NCI-H1105 treated with DMSO at 0.1 percent for 48 hours (cell line): Measurements from ENCODE around the gene ZC3HAV1L.
"Not testable (repeated sequence)": the region's sequence is repeated elsewhere in the genome, so short reads cannot be mapped to it uniquely, and the experiment has no call there.

Experiments
- DNase-seq: peaks from one replicate; lab custom pipeline; 2025; lab: John Stamatoyannopoulos, UW

The ZC3HAV1L gene, protein sequence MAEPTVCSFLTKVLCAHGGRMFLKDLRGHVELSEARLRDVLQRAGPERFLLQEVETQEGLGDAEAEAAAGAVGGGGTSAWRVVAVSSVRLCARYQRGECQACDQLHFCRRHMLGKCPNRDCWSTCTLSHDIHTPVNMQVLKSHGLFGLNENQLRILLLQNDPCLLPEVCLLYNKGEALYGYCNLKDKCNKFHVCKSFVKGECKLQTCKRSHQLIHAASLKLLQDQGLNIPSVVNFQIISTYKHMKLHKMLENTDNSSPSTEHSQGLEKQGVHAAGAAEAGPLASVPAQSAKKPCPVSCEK

DNA sequence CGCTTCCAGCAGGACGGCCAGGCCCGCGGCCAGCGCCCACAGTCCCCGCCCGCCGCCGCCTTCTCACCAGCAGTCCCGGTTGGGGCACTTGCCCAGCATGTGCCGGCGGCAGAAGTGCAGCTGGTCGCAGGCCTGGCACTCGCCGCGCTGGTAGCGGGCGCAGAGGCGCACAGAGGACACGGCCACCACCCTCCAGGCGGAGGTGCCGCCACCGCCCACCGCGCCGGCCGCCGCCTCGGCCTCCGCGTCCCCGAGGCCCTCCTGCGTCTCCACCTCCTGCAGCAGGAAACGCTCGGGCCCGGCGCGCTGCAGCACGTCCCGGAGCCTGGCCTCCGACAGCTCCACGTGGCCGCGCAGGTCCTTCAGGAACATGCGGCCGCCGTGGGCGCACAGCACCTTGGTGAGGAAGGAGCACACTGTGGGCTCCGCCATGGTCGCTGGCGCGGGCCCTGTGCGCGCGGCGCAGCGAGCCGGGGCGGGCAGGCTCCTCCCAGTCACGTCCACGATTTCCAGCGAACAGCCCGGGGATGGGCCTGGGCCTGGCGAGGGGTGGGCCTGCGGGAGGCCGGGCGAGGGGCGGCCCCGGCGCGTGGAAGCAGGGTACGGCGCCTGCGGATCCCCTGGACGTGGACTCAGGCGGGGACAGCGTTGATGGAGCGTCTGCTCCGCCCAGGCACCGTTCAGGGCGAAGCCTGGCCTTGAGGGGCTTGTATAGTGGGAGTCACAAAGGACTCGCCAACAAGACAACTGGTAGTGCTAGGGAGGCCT lies at the start of gene ZC3HAV1L:
Gene ZC3HAV1L, minus strand, starts transcription at position 457 of the 768 bp plus-strand sequence. Its CDS starts 25 bp downstream, at position 432.
- peak; percentile 57 for DNase-seq

DNA sequence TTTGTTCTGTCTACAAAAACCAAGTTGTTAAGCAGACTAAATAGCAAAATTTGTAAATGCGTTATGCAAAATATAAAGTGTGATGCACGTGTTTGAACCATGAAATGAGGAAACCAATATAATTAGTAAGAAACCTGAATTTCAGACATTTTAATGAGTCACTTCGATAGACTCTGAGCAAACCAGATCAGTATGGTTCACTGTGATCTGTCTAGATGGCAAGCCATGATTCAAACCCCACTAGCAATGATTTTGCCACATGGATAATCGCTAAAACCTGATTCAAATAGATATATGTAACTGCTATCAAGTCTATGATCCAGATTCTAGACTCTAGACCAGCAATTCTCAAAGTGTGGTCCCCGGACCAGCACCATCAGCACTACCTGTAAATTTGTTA lies 48.9 kb upstream of the ZC3HAV1L start:
- DNase-seq: no peak

DNA sequence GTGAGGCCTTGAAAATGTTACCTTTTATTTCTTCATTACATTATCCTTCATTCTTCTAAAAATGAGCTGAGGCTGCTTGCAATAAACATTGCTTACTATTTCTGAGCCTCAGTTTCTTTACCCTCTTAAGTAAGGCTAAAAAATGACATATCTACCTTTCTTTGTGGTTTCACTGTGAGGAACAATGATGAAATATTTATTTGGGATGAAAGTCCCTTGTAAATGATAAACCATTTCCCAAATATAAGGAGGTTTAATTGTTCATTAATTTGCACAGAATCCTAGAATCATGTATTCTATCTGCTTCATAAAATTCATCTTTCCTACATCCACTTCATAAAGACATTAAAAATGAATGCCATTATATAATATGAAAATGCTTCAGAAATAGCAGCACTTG lies 45.7 kb upstream of the ZC3HAV1L start:
- no peak for DNase-seq

DNA sequence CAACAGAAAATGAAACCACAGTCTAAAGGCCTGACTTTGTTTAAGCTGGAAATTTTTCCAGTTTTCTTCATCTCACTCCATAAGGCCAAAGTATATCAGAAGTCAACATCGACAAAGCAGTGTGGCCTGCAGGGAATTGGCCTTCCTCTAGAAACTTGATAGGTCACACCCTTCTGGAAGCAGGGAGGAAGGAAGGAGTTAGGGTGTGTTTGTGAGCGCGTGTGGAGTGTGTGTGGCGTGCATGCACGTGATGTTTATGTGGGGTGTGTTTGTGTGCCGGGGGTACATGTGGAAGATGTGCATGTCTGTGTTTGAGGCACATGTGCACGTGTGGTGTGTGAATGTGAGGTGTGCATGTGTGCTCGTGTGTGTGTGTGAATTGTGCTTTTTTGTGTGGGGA lies 45.1 kb upstream of the ZC3HAV1L start:
- no peak for DNase-seq

DNA sequence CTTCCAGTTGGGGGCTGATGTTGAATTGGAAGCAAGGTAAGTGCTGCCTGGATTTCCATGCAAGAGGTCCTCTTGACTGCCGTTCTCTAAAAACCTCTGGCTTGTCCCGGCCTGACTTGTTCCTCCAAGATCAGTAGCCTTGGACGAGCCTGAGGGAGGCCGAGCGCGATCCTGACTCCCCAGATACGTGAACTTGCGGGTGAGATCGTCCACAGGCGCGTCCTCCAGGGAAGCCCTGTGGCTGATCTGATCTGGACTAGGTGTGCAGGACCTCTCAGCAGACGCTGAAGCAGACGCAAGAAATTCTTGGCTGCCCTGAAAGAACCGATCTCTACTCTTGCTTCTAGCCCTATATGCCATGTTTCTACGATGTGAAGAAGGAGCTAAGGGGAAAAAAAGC lies 44.0 kb upstream of the ZC3HAV1L start:
- DNase-seq: no peak

DNA sequence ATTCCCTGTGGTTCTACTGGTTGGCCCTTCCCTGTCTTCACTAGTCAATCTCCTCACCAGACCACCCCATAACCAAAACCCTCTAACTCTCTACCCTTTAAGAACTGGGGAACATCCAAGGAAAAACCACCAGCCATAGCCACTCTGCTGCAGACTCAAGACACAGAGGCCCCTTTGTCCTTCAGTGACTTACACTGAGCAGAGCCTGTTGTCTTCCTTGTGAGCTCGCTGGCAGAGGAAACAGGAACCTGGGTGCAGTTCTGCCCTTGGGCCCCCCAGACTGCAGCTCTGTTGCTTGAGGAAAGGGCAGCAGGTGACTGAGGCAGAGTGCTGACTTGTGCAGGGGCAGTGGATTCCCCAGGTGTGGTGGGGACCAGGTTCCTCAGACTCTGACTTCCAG lies 43.1 kb upstream of the ZC3HAV1L start:
- DNase-seq: no peak

DNA sequence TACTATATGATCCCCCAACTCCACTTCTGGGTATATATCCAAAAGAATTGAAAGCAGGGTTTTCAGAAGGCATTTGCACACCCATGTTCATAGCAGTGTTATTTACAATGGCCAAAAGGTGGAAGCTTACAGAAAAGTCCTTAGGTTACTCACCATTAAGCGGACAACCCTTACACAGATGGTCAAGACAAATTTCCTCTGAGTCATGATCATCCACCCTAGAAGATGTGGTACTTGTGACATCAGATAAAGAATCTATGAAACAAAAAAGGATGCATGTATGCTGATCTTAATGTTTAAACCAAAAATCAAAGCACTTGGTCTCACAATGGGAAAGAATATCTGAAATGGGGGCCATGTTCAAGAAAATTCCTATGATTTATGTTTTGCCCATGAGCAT lies 42.6 kb upstream of the ZC3HAV1L start:
- DNase-seq: no peak

DNA sequence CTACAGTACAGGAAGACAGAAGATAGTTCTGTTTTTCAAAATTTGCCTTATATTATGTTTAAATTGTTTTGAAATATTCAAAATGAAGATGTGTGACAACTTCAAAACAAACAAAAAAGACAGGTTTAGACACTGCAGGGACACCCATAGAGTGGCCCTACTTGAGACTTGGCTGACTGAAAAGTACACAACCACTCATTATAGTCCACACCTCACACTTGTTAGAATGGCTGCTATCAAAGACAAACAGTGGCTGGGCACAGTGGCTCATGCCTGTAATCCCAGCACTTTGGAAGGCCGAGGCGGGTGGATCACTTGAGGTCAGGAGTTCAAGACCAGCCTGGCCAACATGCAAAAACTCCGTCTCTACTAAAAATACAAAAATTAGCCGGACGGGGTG lies 41.9 kb upstream of the ZC3HAV1L start:
- DNase-seq: not testable (repeated sequence)

DNA sequence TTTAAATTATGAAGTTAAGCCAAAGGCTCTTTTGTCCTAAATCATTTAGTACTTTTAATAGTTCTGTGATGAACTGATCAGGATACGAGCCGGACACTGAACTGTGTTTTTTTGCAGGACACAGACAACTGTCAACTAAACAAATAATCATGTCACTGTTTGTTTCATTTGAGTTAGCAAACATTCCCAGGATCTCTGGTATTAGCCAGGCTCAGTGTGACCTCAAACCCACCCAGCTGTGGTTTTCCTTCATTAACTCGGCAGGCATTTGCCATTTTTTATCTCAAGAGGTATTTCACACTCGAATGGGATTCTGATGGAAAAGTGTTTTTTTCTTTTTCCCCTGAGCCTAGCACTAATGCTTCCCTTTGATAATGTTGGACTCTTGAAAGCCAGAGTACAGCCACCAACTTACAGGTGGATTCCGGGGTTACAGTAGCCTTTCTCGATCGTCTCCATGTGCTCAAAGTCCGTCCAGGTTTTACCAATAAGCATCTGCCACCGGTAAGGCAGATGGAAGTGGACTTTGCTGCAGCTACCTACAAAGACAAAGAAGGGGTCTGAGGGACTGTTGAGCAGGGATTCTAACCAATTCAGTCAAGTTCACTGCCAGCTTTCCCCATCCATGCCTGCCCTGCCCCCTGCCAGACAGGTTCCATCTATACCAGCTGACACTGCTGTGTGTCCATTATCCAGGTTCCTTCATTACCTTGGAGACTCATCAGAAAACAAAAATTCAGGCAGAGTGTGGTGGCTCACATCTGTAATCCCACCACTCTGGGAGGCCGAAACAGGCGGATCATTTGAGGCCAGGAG lies 40.2 kb upstream of the ZC3HAV1L start:
- no peak for DNase-seq

DNA sequence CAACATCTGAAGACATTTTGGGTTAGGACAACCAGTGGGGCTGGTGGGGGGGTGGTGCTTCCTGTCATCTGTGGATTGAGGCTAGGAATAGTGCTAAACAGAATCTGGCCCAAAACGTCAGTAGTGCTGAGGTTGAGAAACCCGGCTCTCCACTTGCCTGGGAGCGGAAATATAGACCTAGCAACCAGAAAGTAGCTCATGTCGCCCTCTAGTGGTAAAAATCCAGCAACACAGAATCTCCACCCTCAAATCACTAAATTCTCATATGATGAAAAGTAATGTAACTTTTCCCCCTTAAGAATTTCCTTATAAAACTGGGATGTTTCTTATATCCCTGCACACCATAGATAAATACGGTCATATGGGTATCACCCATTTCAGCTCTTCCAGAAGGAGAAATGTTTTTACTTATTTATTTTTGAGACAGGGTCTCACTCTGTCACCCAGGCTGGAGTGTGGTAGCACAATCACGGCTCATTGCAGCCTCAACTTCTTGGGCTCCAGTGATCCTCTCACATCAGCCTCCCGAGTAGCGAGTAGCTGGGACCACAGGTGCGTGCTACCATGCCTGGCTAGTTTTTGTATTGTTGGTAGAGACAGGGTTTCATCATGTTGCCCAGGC lies 39.3 kb upstream of the ZC3HAV1L start:
- DNase-seq: peak; percentile 68

DNA sequence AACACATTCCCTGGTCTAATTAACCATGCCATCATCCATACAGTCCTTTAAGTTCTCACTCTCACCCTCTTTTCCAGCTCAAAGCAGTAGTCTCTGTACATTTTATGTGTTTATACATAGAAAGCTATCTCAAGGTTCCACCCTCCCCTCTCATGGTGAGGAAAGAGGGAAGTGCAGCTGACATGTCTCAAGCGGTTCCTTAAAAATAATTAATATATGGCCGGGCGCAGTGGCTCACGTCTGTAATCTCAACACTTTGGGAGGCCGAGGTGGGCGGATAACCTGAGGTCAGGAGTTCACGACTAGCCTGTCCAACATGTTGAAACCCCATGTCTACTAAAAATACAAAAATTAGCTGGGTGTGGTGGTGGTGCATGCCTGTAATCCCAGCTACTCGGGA lies 37.0 kb upstream of the ZC3HAV1L start:
- DNase-seq: no peak

DNA sequence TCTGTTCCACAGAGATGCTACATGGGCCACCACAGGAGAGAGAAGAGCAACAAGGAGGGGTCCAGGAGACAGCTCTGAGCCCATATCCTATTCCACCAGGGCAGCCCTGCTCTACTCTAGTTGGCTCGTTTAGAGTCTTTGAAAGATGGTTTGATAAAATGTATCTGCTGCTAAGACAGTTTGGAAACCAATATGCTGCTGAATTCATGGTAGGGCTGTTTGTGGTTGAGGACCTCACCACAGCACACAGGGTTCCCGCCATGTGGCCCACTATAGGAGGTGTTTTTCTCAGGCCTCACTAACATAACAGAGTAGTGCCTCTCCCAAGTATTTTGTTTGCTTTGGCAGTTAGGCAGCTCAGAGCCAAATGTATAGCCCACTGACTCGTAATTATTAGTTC lies 35.8 kb upstream of the ZC3HAV1L start:
- no peak for DNase-seq

DNA sequence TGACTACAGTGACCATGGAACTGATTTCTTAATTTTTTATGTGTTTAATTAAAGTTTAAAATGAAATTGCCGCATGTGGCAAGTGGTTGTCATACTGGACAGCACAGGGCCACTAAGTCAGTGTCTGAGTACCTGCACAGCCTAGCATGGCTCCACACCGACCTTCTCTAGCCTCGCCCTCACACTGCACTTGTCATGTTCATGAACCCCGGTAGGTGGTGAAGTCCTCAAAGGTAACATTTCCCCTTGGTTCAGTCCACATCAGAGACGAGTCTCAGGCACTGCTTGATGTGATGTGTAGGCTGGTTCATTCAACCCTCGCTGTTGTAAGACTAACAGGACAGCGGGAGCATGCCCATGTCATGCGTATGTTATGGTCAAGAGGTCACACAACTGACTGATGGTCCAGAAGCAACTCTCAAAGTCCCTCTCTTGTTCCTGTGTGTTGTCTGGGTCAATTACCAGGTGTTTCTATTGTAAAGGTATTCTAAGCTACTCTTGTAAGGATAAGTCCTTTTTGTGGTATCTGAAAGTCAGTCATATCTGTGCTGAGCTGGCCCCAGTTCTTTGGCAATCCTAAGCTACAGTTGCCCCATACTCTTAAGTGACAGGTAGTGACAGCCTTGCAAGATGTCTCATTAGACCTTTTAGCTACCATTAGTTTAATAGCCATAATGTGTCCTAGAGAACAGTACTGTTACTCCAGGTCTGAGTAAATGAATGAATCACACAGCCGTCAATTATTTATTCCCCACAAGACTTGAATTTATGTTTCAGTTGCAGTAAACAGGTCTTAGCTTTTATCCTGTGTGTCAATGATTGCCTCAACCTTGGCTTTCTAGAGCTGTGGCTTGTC lies 32.9 kb upstream of the ZC3HAV1L start:
- no peak for DNase-seq

DNA sequence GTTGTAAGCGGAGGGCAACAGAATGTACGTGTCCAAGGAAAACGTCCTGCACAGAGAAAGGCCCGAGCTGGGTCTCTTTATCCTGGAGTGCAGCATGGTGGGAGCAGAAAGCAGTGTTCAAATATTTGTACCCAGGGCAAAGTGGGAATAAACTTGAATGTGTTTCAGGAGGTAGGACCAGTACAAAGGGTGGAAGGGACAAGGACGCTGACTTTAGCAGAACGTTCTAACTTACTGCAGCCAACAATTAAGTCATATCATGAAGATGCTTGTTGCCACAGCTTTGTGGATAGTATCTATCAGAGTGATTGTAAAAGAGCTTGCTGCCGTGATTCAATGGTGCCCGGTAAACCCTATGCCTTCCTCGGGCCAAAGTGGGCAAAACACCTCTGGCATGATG lies 30.5 kb upstream of the ZC3HAV1L start:
- DNase-seq: no peak

DNA sequence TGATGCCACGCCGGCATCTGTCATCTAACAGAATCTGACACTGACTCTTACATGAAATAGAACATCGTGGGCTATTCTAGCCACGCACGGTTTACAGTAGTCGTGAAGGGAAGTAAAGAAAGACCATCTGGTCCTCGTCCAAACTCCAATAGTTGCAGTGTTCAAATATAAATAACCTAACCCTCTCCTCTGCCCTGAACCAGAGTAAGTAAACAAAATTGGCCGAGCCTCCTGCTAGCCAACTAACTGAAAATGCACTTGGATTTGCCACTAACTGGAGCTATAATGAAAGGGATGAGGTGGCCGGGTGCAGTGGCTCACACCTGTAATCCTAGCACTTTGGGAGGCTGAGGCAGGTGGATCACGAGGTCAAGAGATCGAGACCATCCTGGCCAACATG lies 29.5 kb upstream of the ZC3HAV1L start:
- DNase-seq: no peak

DNA sequence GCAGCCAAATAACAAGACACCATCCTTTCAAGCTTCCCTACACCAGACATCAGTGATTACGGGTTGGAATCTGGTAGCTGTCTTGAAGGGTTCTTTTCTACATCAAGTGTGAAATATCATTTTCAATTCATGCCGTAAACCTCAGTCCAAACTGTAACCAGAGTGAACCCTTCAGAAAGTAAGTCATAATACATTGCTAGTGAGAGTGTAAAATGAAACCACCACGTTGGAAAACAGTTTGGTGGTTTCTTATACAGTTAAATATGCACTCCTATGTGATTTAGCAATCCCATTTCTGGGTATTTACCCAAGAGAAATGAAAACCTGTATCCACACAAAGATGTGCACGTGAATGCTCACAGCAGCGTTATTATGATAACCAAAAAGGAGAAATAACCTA lies 25.6 kb upstream of the ZC3HAV1L start:
- no peak for DNase-seq

DNA sequence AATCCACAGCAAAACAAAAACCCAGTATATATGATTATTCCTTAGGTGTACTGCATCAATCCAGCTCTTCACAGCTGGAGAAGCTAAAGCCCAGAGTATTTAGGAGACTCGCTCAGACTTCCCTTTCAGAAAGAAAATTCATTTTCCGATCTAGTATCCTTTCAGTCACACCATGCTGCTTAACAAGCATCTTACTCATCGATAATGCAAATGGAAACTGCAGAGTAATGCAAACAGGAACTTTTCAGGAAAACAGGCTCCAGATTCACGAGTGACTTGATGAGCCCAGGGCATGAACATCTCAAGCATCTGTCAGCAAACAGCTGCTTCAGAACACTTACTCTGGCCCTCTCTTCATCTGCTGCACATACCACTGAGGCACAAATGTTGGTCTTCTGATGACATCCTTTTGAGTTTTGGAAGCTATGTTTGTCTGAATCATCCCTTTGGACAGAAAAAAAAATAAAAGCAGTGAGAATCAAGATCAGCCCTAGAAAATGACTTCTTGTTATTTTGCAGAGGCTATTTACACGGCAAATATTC lies 24.9 kb upstream of the ZC3HAV1L start:
- DNase-seq: no peak

DNA sequence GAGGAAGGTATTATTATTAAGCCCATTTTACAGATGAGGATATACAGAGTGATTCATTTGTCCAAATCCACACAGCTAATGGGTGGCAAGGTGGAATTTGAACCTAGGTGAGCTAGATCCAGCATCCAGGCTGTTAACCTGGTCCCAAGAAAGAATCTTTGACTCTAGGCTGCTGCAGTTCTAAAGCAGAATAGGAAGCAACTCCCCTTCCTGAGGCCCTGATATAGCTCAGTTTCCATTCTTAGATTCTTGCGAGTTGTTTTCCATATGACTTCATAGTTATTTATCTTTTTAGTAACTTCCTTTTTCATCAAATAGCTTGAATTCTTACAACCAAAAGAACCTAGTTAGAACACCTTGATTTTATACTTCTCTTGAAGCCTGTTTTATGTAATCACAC lies 24.1 kb upstream of the ZC3HAV1L start:
- no peak for DNase-seq

DNA sequence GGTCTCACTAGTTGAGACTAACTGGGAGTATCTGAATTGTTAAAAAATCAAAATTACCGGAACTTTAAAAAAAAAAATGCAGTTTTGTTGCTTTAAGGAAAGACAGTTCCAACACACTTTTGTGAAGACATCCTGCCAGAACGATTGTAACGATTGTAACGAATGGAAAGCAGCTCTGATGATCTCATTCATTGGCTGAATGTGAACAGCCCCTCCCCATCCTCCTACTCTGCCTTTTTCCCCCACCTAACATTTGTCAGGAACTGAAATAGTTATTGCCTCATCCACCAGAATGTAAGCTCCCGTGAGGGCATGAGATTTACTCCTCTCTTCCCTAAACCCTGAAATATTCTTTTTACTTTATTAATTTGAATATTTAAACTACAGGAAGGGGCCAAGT lies 23.1 kb upstream of the ZC3HAV1L start:
- DNase-seq: no peak

DNA sequence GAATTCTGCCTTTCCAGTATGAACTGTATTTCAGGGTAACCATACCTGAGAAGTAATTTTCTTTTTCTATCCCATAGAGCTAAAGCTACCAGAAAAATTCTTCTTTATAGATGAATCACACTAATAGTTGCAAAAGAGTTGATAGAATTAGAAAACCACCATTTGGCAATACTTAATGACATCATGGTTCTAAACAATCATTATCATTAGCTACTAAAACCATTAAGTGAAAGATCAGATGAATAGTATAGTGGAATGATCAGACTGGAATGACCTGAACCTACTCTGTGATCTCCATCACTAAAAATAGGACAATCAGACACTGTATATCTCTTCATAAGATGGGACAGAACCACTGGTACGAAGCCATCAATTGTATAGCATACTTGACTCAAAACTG lies 19.8 kb upstream of the ZC3HAV1L start:
- no peak for DNase-seq

DNA sequence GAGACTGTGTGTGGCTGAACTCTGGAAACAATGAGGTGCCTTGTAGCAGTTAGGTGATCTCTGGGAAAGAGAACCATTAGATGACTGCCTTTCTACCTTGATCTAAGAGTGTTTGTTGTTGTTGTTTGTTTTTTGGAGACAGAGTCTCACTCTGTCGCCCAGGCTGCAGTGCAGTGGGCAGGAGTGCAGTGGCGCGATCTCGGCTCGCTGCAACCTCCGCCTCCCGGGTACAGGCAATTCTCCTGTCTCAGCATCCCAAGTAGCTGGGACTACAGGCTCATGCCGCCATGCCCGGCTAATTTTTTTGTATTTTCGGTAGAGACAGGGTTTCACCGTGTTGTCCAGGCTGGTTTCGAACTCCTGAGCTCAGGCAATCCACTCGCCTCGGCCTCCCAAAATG lies 18.8 kb upstream of the ZC3HAV1L start:
- not testable (repeated sequence) for DNase-seq
